Tibial nerve (tissue), 4 donors: Measurements from ENCODE around the gene TMEM161A. TPM values are rescaled to one million over a fixed set of nuclear protein-coding genes. Genes with fewer than 3 reads are reported as not detected.
"Not testable (repeated sequence)": the region's sequence is repeated elsewhere in the genome, so short reads cannot be mapped to it uniquely, and the experiment has no call there.

Experiments
- DNase-seq, 2 donors: peaks; one replicate each; pipeline ENCODE4 v3.0.0-alpha.2; 2019; ENCODE audit warnings: low spot score in 2 of 2
- H3K27ac ChIP-seq, 4 donors: fragments of 200-600 bp; sonication (generic) in 3 of 4; one replicate each; pipeline ENCODE4 v1.5.1; 2017 to 2019; ENCODE audit warnings: mild to moderate bottlenecking in 1 of 4
- H3K27me3 ChIP-seq, 2 donors: fragments of 200-600 bp; sonication (generic) in 1 of 2; one replicate each; pipeline versions ENCODE4 v1.5.1 to v1.6.0; 2017 to 2019
- H3K36me3 ChIP-seq, 3 donors: fragments of 200-600 bp; sonication (generic); one replicate each; pipeline ENCODE4 v1.5.1; 2018 to 2019
- H3K4me1 ChIP-seq, 4 donors: fragments of 200-600 bp; sonication (generic) in 3 of 4; one replicate each; pipeline ENCODE4 v1.5.1; 2017 to 2019
- H3K4me3 ChIP-seq, 4 donors: fragments of 200-600 bp; sonication (generic) in 3 of 4; one replicate each; pipeline ENCODE4 v1.5.1; 2017 to 2019; ENCODE audit warnings: mild to moderate bottlenecking in 1 of 4, moderate library complexity in 1 of 4
- H3K9me3 ChIP-seq, 4 donors: fragments of 200-600 bp; sonication (generic) in 3 of 4; one replicate each; pipeline ENCODE4 v1.5.1; 2017 to 2019
- CTCF ChIP-seq, 5 experiments: fragments of 200-600 bp in 3 of 5; fragments of 450-650 bp in 2 of 5; sonication (generic) in 3 of 5; IDR thresholded peaks; one replicate each; pipeline ENCODE4 v1.5.1; 2016 to 2019; ENCODE audit warnings: antibody characterized with exemption in 5 of 5, mild to moderate bottlenecking in 3 of 5, moderate library complexity in 2 of 5
- EP300 ChIP-seq, 2 donors: sonication (generic); formaldehyde crosslinking; IDR thresholded peaks; one replicate each; pipeline ENCODE4 v1.6.1; 2017; ENCODE audit warnings: antibody characterized with exemption in 2 of 2, mild to moderate bottlenecking in 1 of 2
- POLR2A ChIP-seq, 2 donors: fragments of 450-650 bp; IDR thresholded peaks; one replicate each; pipeline ENCODE4 v1.6.1; 2017; ENCODE audit warnings: antibody characterized with exemption in 2 of 2, mild to moderate bottlenecking in 2 of 2, moderate library complexity in 2 of 2
- WGBS, 2 donors: methylation state at CpG; one replicate each; pipeline ENCODE4 v1.1.5; 2018; 5-methylcytosine and 5-hydroxymethylcytosine counted together
- total RNA-seq, 4 donors: library from RNA; depleted of rRNA; stranded (reverse); fragments of >200 nt; gene quantifications; one replicate each; pipeline ENCODE4 v1.1.0, GENCODE V29; 2016

TMEM161A gene
- total RNA-seq, 4 donors from 2014 or later, result 24.1 to 32.1 (median 24.8) TPM

- 71 to 78% methylated on average over 9 to 15 of the region's 15 CpGs for WGBS, 2 donors
- no peaks in the 10 kb centered on the region for H3K9me3 ChIP-seq
- H3K4me3 ChIP-seq, result no peak overlapping the region
- H3K4me1 ChIP-seq, result peaks cover 0 to 12% (median 3%) of the 10 kb centered on the region in 4 donors
- H3K36me3 ChIP-seq, result peaks cover 0 to 35% (median 0%) of the 10 kb centered on the region in 3 donors
- H3K27ac ChIP-seq, result no peak overlapping the region
- no peaks in the 10 kb centered on the region for H3K27me3 ChIP-seq
- TF ChIP-seq POLR2A (IDR thresholded peaks at IDR 0.05) (no peak), EP300 (IDR thresholded peaks at IDR 0.05) (no peak), CTCF (IDR thresholded peaks at IDR 0.05) (no peak)
- DNase-seq, result no peak
Measured at GRCh38 chr19:19111136-19111835, 27.0 kb downstream of the TMEM161A start.

- Histone ChIP-seq H3K4me1 (peaks cover 0 to 18% (median 3%) of the 10 kb centered on the region in 4 donors), H3K27ac (no peak overlapping the region), H3K36me3 (peaks cover 0 to 35% (median 0%) of the 10 kb centered on the region in 3 donors), H3K9me3 (no peaks in the 10 kb centered on the region), H3K4me3 (no peak overlapping the region), H3K27me3 (no peaks in the 10 kb centered on the region)
- TF ChIP-seq EP300 (IDR thresholded peaks at IDR 0.05), result no peak
- TF ChIP-seq POLR2A (IDR thresholded peaks at IDR 0.05), result no peak
- TF ChIP-seq CTCF (IDR thresholded peaks at IDR 0.05), result peak in 1 of 5 experiments; percentile 28
- WGBS, 2 donors, result 28 to 42% methylated on average over 13 to 45 of the region's 66 CpGs
- DNase-seq, result no peak
Measured at GRCh38 chr19:19110410-19111135, 27.7 kb downstream of the TMEM161A start.

- peaks cover 0 to 35% (median 0%) of the 10 kb centered on the region in 3 donors for H3K36me3 ChIP-seq
- H3K27ac ChIP-seq, result no peak overlapping the region
- no peak overlapping the region for H3K4me3 ChIP-seq
- WGBS, 2 donors, result 66 to 76% methylated on average over 9 of the region's 9 CpGs
- no peaks in the 10 kb centered on the region for H3K27me3 ChIP-seq
- peaks cover 0 to 27% (median 3%) of the 10 kb centered on the region in 4 donors for H3K4me1 ChIP-seq
- TF ChIP-seq CTCF (IDR thresholded peaks at IDR 0.05) (no peak), POLR2A (IDR thresholded peaks at IDR 0.05) (no peak), EP300 (IDR thresholded peaks at IDR 0.05) (no peak)
- DNase-seq, result no peak
- no peaks in the 10 kb centered on the region for H3K9me3 ChIP-seq
Measured at GRCh38 chr19:19109601-19110000, 28.7 kb downstream of the TMEM161A start.

GRCh38 chr19:19107654-19108053 lies 30.6 kb downstream of the TMEM161A start:
- no peak for DNase-seq
- no peaks in the 10 kb centered on the region for H3K9me3 ChIP-seq
- 81 to 82% methylated on average over 11 of the region's 11 CpGs for WGBS, 2 donors
- peaks cover 0 to 40% (median 0%) of the 10 kb centered on the region in 3 donors for H3K36me3 ChIP-seq
- H3K4me3 ChIP-seq, result no peak overlapping the region
- H3K27me3 ChIP-seq, result no peaks in the 10 kb centered on the region
- TF ChIP-seq POLR2A (IDR thresholded peaks at IDR 0.05) (no peak), CTCF (IDR thresholded peaks at IDR 0.05) (no peak), EP300 (IDR thresholded peaks at IDR 0.05) (no peak)
- no peak overlapping the region for H3K27ac ChIP-seq
- H3K4me1 ChIP-seq, result peaks cover 0 to 30% (median 3%) of the 10 kb centered on the region in 4 donors

GRCh38 chr19:19106938-19107337 lies 31.3 kb downstream of the TMEM161A start:
- 94% methylated on average over 7 of the region's 7 CpGs for WGBS, 2 donors
- peaks cover 0 to 30% (median 3%) of the 10 kb centered on the region in 4 donors for H3K4me1 ChIP-seq

More at GRCh38 chr19:19106938-19107337, 31.3 kb downstream of the TMEM161A start:
- H3K27ac ChIP-seq, H3K4me3 ChIP-seq, H3K9me3 ChIP-seq, DNase-seq, H3K27me3 ChIP-seq: not testable (repeated sequence)
- H3K36me3 ChIP-seq, result peaks cover 0 to 43% (median 0%) of the 10 kb centered on the region in 3 donors
